Progenitor cell of endocrine pancreas (in vitro differentiated cells): ENCODE results near the gene KLHL1. TPM values are rescaled to one million over a fixed set of nuclear protein-coding genes. Genes with fewer than 3 reads are reported as not detected.

Source experiments
- DNase-seq: peaks from one replicate; pipeline ENCODE4 v3.0.0; 2021; ENCODE audit warnings: low spot score; ENCODE audit not compliant: unreplicated experiment
- H3K27ac Mint-ChIP-seq: 2 replicates; pipeline ENCODE4 v1.8.0; 2021; ENCODE audit warnings: mild to moderate bottlenecking, moderate library complexity, mixed read lengths
- H3K27me3 Mint-ChIP-seq: 2 replicates; pipeline ENCODE4 v1.8.0; 2021; ENCODE audit warnings: mixed read lengths
- H3K36me3 Mint-ChIP-seq: 2 replicates; pipeline ENCODE4 v1.8.0; 2022; ENCODE audit warnings: mixed read lengths; ENCODE audit not compliant: insufficient read depth
- H3K4me1 Mint-ChIP-seq: 2 replicates; pipeline ENCODE4 v1.8.0; 2021; ENCODE audit warnings: low read depth, mixed read lengths
- H3K4me3 Mint-ChIP-seq: 2 replicates; pipeline ENCODE4 v1.8.0; 2021; ENCODE audit warnings: low read depth, mild to moderate bottlenecking, moderate library complexity, mixed read lengths
- H3K9me3 Mint-ChIP-seq: 2 replicates; pipeline ENCODE4 v1.8.0; 2021; ENCODE audit warnings: low read depth, mixed read lengths
- total RNA-seq: library from RNA; stranded (reverse); gene quantifications from 2 replicates; pipeline ENCODE4 v1.2.1, GENCODE V29; 2021
- TF ChIP-seq, protein P1 (sequence below): fragments of 200-600 bp; sonication (generic); IDR thresholded peaks from one replicate; pipeline ENCODE4 v1.5.0; 2021; ENCODE audit warnings: antibody characterized with exemption, mild to moderate bottlenecking; ENCODE audit not compliant: unreplicated experiment

KLHL1 gene
- total RNA-seq, 1 donor from 2014 or later: 0.14 TPM

- Mint-ChIP-seq H3K9me3 (peaks cover 4% of the 10 kb centered on the region), H3K27me3 (no peaks in the 10 kb centered on the region), H3K4me3 (no peak overlapping the region), H3K27ac (no peak overlapping the region), H3K36me3 (no peaks in the 10 kb centered on the region), H3K4me1 (no peaks in the 10 kb centered on the region)
- TF ChIP-seq, protein P1, sequence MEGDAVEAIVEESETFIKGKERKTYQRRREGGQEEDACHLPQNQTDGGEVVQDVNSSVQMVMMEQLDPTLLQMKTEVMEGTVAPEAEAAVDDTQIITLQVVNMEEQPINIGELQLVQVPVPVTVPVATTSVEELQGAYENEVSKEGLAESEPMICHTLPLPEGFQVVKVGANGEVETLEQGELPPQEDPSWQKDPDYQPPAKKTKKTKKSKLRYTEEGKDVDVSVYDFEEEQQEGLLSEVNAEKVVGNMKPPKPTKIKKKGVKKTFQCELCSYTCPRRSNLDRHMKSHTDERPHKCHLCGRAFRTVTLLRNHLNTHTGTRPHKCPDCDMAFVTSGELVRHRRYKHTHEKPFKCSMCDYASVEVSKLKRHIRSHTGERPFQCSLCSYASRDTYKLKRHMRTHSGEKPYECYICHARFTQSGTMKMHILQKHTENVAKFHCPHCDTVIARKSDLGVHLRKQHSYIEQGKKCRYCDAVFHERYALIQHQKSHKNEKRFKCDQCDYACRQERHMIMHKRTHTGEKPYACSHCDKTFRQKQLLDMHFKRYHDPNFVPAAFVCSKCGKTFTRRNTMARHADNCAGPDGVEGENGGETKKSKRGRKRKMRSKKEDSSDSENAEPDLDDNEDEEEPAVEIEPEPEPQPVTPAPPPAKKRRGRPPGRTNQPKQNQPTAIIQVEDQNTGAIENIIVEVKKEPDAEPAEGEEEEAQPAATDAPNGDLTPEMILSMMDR: no peak
- DNase-seq: no peak
These were observed 331.3 kb downstream of the KLHL1 start for GRCh38 chr13:69776937-69777336.

GRCh38 chr13:69769608-69770007, 338.6 kb downstream of the KLHL1 start:
- Mint-ChIP-seq H3K4me3 (no peak overlapping the region), H3K9me3 (peaks cover 6% of the 10 kb centered on the region), H3K27me3 (no peaks in the 10 kb centered on the region), H3K27ac (no peak overlapping the region), H3K36me3 (no peaks in the 10 kb centered on the region), H3K4me1 (no peaks in the 10 kb centered on the region)
- no peak for DNase-seq
- TF ChIP-seq, protein P1: no peak

- DNase-seq: no peak
- Mint-ChIP-seq H3K9me3 (no peaks in the 10 kb centered on the region), H3K4me1 (no peaks in the 10 kb centered on the region), H3K27ac (no peak overlapping the region), H3K4me3 (no peak overlapping the region), H3K27me3 (no peaks in the 10 kb centered on the region), H3K36me3 (no peaks in the 10 kb centered on the region)
- TF ChIP-seq, protein P1: no peak
These were observed 346.7 kb downstream of the KLHL1 start for GRCh38 chr13:69761581-69761980.

DNA sequence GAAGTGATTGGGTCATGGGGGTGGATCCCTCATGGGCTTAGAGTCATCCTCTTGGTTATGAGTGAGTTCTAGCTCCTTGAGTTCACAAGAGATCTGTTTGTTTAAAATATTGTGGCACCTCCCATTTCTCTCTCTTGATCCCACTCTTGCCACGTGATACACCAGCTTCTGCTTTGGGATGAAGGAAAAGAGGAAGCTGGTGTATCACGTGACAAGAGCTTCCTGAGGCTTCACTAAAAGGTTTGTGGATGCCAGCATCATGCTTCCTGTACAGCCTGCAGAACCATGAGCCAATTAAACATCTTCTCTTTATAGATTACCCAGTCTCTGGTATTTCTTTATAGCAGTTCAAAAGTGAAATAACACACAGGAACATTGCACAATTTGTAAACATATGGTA, 353.2 kb downstream of the KLHL1 start:
- H3K9me3 Mint-ChIP-seq: no peaks in the 10 kb centered on the region
- H3K4me1 Mint-ChIP-seq: no peaks in the 10 kb centered on the region
- H3K4me3 Mint-ChIP-seq: no peak overlapping the region
- H3K27me3 Mint-ChIP-seq: no peaks in the 10 kb centered on the region
- no peak for DNase-seq
- no peaks in the 10 kb centered on the region for H3K36me3 Mint-ChIP-seq
- TF ChIP-seq, protein P1: no peak
- H3K27ac Mint-ChIP-seq: no peak overlapping the region

- Mint-ChIP-seq H3K27me3 (no peaks in the 10 kb centered on the region), H3K9me3 (no peaks in the 10 kb centered on the region), H3K4me1 (no peaks in the 10 kb centered on the region), H3K4me3 (no peak overlapping the region), H3K36me3 (no peaks in the 10 kb centered on the region), H3K27ac (no peak overlapping the region)
- TF ChIP-seq, protein P1: no peak
- DNase-seq: no peak
These were observed 357.0 kb downstream of the KLHL1 start for GRCh38 chr13:69751259-69751658.
